Fibroblast of lung (primary cell): ENCODE measurements around the gene C20orf202.

ENCODE experiments used
- EZH2 ChIP-seq: IDR thresholded peaks from 2 replicates; pipeline ENCODE4 v1.5.1; 2012; ENCODE audit warnings: low read length, control low read depth, mild to moderate bottlenecking; ENCODE audit errors: missing control alignments
- TF ChIP-seq, protein P1 (sequence below), 2 donors: IDR thresholded peaks in 1 of 2; conservative IDR thresholded peaks in 1 of 2; 1 replicate in 1 of 2; 2 replicates in 1 of 2; pipeline ENCODE4 v1.5.1; 2011 to 2012; ENCODE audit warnings: low read length in 2 of 2, control low read depth in 1 of 2, inconsistent platforms in 1 of 2, low read depth in 1 of 2, mild to moderate bottlenecking in 1 of 2

DNA sequence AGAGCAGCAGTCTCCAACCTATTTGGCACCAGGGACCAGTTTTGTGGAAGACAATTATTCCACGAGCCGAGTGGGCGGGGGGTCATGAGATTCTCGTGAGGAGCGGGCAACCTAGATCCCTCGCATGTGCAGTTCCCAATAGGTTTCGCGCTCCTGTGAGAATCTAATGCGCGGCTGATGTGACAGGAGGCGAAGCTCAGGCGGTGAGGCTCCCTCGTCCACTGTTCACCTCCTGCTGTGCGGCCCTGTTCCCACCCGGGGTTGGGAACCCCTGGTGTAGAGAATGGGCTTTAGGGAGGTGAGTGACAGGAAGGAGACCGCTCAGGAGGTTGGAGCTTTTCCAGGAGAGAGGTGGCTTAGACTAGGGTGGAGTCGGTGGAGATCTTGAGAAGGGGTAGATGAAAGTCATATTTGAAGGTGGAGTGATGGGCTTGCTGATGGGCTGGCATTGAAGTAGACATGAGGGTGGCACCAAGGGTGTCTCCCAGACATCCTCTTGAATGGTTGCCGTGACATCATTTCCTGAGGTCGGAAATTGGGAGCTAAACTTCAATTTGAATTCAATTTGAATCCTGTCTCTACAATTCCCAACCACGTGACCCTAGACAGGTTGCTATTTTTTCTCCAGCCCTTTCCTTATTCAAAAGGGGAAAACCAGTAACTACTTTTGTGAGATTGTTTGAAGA is 21.1 kb downstream of the C20orf202 start:
- TF ChIP-seq, protein P1, sequence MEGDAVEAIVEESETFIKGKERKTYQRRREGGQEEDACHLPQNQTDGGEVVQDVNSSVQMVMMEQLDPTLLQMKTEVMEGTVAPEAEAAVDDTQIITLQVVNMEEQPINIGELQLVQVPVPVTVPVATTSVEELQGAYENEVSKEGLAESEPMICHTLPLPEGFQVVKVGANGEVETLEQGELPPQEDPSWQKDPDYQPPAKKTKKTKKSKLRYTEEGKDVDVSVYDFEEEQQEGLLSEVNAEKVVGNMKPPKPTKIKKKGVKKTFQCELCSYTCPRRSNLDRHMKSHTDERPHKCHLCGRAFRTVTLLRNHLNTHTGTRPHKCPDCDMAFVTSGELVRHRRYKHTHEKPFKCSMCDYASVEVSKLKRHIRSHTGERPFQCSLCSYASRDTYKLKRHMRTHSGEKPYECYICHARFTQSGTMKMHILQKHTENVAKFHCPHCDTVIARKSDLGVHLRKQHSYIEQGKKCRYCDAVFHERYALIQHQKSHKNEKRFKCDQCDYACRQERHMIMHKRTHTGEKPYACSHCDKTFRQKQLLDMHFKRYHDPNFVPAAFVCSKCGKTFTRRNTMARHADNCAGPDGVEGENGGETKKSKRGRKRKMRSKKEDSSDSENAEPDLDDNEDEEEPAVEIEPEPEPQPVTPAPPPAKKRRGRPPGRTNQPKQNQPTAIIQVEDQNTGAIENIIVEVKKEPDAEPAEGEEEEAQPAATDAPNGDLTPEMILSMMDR (conservative IDR thresholded peaks at IDR 0.05 in 1 of 2, IDR thresholded peaks at IDR 0.05 in 1 of 2; ENCODE audit: low read depth in 1 of 2, low read length in 2 of 2) = no peak
- no peak for TF ChIP-seq EZH2
